ENCODE measurements around the gene HMSD.

Gene HMSD, protein sequence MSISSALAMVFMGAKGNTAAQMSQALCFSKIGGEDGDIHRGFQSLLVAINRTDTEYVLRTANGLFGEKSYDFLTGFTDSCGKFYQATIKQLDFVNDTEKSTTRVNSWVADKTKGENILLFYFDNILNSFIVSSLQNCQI

GRCh38 chr18:63949068-63949737, at the start of gene HMSD:
TSS of gene HMSD (plus strand) at chr18:63949301. CDS start at chr18:63953456, 4,155 bp downstream.
- H3K9ac ChIP-seq (ENCODE audit: low read length in 2 of 2) = peak within 1 kb of the TSS in 1 of 2 donors; percentile 22
- H3K27me3 ChIP-seq (ENCODE audit: control insufficient read depth in 1 of 2, insufficient read depth in 2 of 2, low read length in 2 of 2) = peaks cover 0 to 9% of the 10 kb centered on the region in 2 donors
- peak within 1 kb of the TSS; percentile 59 to 70 for H3K4me3 ChIP-seq (ENCODE audit: low read length in 2 of 2)
- H3K9me3 ChIP-seq (ENCODE audit: control insufficient read depth in 2 of 2, low read length in 2 of 2) = no peaks in the 10 kb centered on the region
- no peaks in the 10 kb centered on the region for H3K36me3 ChIP-seq (ENCODE audit: control insufficient read depth in 2 of 2, insufficient read depth in 2 of 2, low read length in 2 of 2)
- H3K4me1 ChIP-seq (ENCODE audit: control insufficient read depth, insufficient read depth, low read length) = peaks cover 4% of the 10 kb centered on the region
- no peak within 1 kb of the TSS for H3K27ac ChIP-seq (ENCODE audit: low read length)

DNA sequence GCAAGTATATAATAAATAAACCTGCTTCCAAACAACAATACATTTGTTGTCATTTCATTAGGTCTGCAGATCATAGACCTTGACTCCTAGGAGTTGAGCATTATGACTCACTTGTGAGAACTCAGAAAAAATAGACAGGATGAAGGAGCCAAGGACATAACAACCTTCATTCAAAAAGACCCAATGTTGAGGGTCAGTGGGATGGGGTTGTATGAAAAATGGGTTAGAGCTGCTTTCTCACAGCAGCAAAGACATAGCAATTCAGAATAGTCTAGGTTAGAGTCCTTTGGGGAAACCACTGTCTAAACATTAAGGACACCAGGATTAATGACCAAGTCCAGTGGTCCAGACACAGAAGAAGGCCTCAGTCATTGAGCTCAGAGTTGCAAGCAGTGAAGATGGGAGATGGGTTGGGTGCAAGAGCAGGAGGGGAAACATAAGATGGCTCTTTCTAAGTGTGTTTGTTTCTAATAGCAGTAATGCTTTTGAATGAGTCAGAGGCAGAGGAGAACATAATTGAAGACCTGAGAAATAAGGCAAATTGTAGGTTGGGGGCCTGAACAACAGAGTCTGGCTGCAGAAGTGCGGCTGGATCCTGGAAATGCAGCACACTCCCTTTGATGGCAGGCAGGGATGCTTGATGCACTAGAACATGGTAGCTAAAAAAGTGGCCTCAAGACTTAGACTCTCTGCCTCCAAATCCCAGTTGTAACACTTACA, 45.1 kb upstream of the HMSD start:
- Histone ChIP-seq H3K27ac (ENCODE audit: low read length) (no peak overlapping the region), H3K9me3 (ENCODE audit: control insufficient read depth in 2 of 2, low read length in 2 of 2) (no peaks in the 10 kb centered on the region), H3K9ac (ENCODE audit: low read length in 2 of 2) (no peak overlapping the region), H3K36me3 (ENCODE audit: control insufficient read depth in 2 of 2, insufficient read depth in 2 of 2, low read length in 2 of 2) (no peaks in the 10 kb centered on the region), H3K4me1 (ENCODE audit: control insufficient read depth, insufficient read depth, low read length) (no peaks in the 10 kb centered on the region), H3K27me3 (ENCODE audit: control insufficient read depth in 1 of 2, insufficient read depth in 2 of 2, low read length in 2 of 2) (no peaks in the 10 kb centered on the region), H3K4me3 (ENCODE audit: low read length in 2 of 2) (no peak overlapping the region)

DNA sequence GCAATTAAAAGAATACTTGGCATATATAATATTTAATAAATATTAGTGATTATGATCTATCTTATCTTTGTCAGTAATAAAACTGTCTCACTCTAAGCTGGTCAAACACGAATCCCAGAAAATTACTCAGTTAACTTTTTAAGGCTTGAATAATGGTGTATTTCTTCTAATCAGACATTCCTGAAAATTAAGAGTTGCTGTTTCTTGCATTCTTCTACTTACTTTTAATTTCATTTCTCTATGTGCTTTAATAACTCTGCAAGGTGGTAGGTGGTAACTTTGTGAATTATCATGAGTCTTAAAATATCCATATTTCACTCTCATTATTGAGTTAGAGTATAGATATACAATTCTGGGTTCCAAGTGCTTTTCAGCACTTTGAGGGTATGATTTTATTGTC, 44.4 kb upstream of the HMSD start:
- H3K36me3 ChIP-seq (ENCODE audit: control insufficient read depth in 2 of 2, insufficient read depth in 2 of 2, low read length in 2 of 2) = no peaks in the 10 kb centered on the region
- H3K27ac ChIP-seq (ENCODE audit: low read length) = no peak overlapping the region
- no peaks in the 10 kb centered on the region for H3K9me3 ChIP-seq (ENCODE audit: control insufficient read depth in 2 of 2, low read length in 2 of 2)
- H3K9ac ChIP-seq (ENCODE audit: low read length in 2 of 2) = no peak overlapping the region
- H3K27me3 ChIP-seq (ENCODE audit: control insufficient read depth in 1 of 2, insufficient read depth in 2 of 2, low read length in 2 of 2) = no peaks in the 10 kb centered on the region
- no peak overlapping the region for H3K4me3 ChIP-seq (ENCODE audit: low read length in 2 of 2)
- no peaks in the 10 kb centered on the region for H3K4me1 ChIP-seq (ENCODE audit: control insufficient read depth, insufficient read depth, low read length)

DNA sequence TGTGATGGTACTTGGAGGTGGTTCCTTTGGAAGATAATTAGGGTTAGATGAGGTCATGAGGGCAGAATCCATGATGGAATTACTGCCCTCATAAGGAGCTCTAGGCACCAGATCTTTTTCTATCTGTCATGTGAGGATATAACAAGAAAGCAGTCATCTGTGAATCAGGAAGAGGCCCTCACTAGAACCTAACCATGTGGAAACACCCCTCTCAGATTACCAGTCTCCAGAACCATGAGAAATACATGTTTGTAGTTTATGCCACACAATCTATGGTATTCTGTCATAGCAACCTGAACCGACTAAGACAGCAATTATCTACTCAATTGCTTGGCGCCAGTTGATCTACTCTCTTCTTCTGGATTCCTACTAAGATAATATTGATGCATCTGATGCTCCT, 43.7 kb upstream of the HMSD start:
- H3K4me1 ChIP-seq (ENCODE audit: control insufficient read depth, insufficient read depth, low read length) = no peaks in the 10 kb centered on the region
- no peak overlapping the region for H3K27ac ChIP-seq (ENCODE audit: low read length)
- no peak overlapping the region for H3K4me3 ChIP-seq (ENCODE audit: low read length in 2 of 2)
- no peak overlapping the region for H3K9ac ChIP-seq (ENCODE audit: low read length in 2 of 2)
- no peaks in the 10 kb centered on the region for H3K27me3 ChIP-seq (ENCODE audit: control insufficient read depth in 1 of 2, insufficient read depth in 2 of 2, low read length in 2 of 2)
- H3K9me3 ChIP-seq (ENCODE audit: control insufficient read depth in 2 of 2, low read length in 2 of 2) = no peaks in the 10 kb centered on the region
- H3K36me3 ChIP-seq (ENCODE audit: control insufficient read depth in 2 of 2, insufficient read depth in 2 of 2, low read length in 2 of 2) = no peaks in the 10 kb centered on the region

GRCh38 chr18:63906056-63906455, 43.0 kb upstream of the HMSD start:
- Histone ChIP-seq H3K36me3 (ENCODE audit: control insufficient read depth in 2 of 2, insufficient read depth in 2 of 2, low read length in 2 of 2) (no peaks in the 10 kb centered on the region), H3K27me3 (ENCODE audit: control insufficient read depth in 1 of 2, insufficient read depth in 2 of 2, low read length in 2 of 2) (no peaks in the 10 kb centered on the region), H3K27ac (ENCODE audit: low read length) (no peak overlapping the region), H3K9ac (ENCODE audit: low read length in 2 of 2) (no peak overlapping the region), H3K4me3 (ENCODE audit: low read length in 2 of 2) (no peak overlapping the region), H3K9me3 (ENCODE audit: control insufficient read depth in 2 of 2, low read length in 2 of 2) (no peaks in the 10 kb centered on the region), H3K4me1 (ENCODE audit: control insufficient read depth, insufficient read depth, low read length) (no peaks in the 10 kb centered on the region)

DNA sequence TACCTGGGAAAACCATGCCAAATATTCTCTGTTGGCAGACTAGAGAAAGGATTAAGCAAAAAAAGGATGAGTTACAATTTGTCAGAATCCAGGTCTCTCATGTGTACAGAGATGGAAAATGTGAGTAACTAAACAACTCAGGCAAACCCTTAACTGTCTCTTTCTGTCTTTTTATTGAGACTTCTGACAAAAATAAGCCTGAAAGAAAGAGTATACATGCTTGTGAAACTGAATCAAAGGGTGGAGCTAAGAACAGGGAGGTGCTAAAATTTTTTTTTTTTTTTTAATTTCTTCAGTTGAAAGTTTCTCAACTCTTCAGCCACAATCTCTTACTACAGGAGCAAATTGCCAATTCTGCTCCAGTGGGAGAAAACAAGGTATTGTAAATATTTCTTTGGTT, 41.4 kb upstream of the HMSD start, which contains the start of gene SERPINB10:
TSS of gene SERPINB10 (plus strand) at position 295 of the 400 bp plus-strand sequence. CDS start 7,553 bp downstream, outside the sequence.
- Histone ChIP-seq H3K9ac (ENCODE audit: low read length in 2 of 2) (no peak within 1 kb of the TSS), H3K27ac (ENCODE audit: low read length) (no peak within 1 kb of the TSS), H3K4me3 (ENCODE audit: low read length in 2 of 2) (no peak within 1 kb of the TSS), H3K4me1 (ENCODE audit: control insufficient read depth, insufficient read depth, low read length) (no peaks in the 10 kb centered on the region), H3K9me3 (ENCODE audit: control insufficient read depth in 2 of 2, low read length in 2 of 2) (no peaks in the 10 kb centered on the region), H3K36me3 (ENCODE audit: control insufficient read depth in 2 of 2, insufficient read depth in 2 of 2, low read length in 2 of 2) (no peaks in the 10 kb centered on the region), H3K27me3 (ENCODE audit: control insufficient read depth in 1 of 2, insufficient read depth in 2 of 2, low read length in 2 of 2) (no peaks in the 10 kb centered on the region)

DNA sequence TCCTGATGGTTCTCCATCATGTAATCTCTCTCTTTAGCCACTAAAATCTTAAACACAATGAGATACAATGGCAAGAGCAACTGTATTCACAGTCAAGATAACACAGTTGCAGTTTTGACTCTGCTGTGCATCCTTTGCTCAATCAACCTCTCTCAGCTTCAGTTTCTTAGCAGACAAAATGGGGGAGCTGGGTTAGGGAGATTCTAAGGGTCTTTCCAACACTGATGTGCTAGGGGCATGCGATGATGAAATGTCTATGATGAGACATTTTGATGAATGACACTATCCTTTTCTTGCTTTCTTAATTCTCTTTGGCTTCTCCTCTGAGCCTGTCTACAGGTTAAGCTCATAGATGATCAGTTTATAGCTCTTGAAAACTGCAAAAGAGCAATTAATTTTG, 40.2 kb upstream of the HMSD start:
- Histone ChIP-seq H3K4me3 (ENCODE audit: low read length in 2 of 2) (no peak overlapping the region), H3K27ac (ENCODE audit: low read length) (no peak overlapping the region), H3K4me1 (ENCODE audit: control insufficient read depth, insufficient read depth, low read length) (no peaks in the 10 kb centered on the region), H3K9ac (ENCODE audit: low read length in 2 of 2) (no peak overlapping the region), H3K27me3 (ENCODE audit: control insufficient read depth in 1 of 2, insufficient read depth in 2 of 2, low read length in 2 of 2) (no peaks in the 10 kb centered on the region), H3K36me3 (ENCODE audit: control insufficient read depth in 2 of 2, insufficient read depth in 2 of 2, low read length in 2 of 2) (no peaks in the 10 kb centered on the region), H3K9me3 (ENCODE audit: control insufficient read depth in 2 of 2, low read length in 2 of 2) (no peaks in the 10 kb centered on the region)

GRCh38 chr18:63909870-63910269, 39.2 kb upstream of the HMSD start:
- H3K9me3 ChIP-seq (ENCODE audit: control insufficient read depth in 2 of 2, low read length in 2 of 2) = no peaks in the 10 kb centered on the region
- H3K4me1 ChIP-seq (ENCODE audit: control insufficient read depth, insufficient read depth, low read length) = no peaks in the 10 kb centered on the region
- no peak overlapping the region for H3K27ac ChIP-seq (ENCODE audit: low read length)
- H3K36me3 ChIP-seq (ENCODE audit: control insufficient read depth in 2 of 2, insufficient read depth in 2 of 2, low read length in 2 of 2) = no peaks in the 10 kb centered on the region
- H3K27me3 ChIP-seq (ENCODE audit: control insufficient read depth in 1 of 2, insufficient read depth in 2 of 2, low read length in 2 of 2) = peaks cover 0 to 3% of the 10 kb centered on the region in 2 donors
- no peak overlapping the region for H3K4me3 ChIP-seq (ENCODE audit: low read length in 2 of 2)
- no peak overlapping the region for H3K9ac ChIP-seq (ENCODE audit: low read length in 2 of 2)

GRCh38 chr18:63917817-63918216, 31.3 kb upstream of the HMSD start:
- no peak overlapping the region for H3K9ac ChIP-seq (ENCODE audit: low read length in 2 of 2)
- peaks cover 0 to 3% of the 10 kb centered on the region in 2 donors for H3K27me3 ChIP-seq (ENCODE audit: control insufficient read depth in 1 of 2, insufficient read depth in 2 of 2, low read length in 2 of 2)
- no peak overlapping the region for H3K27ac ChIP-seq (ENCODE audit: low read length)
- no peaks in the 10 kb centered on the region for H3K4me1 ChIP-seq (ENCODE audit: control insufficient read depth, insufficient read depth, low read length)
- no peak overlapping the region for H3K4me3 ChIP-seq (ENCODE audit: low read length in 2 of 2)
- no peaks in the 10 kb centered on the region for H3K36me3 ChIP-seq (ENCODE audit: control insufficient read depth in 2 of 2, insufficient read depth in 2 of 2, low read length in 2 of 2)
- no peaks in the 10 kb centered on the region for H3K9me3 ChIP-seq (ENCODE audit: control insufficient read depth in 2 of 2, low read length in 2 of 2)

DNA sequence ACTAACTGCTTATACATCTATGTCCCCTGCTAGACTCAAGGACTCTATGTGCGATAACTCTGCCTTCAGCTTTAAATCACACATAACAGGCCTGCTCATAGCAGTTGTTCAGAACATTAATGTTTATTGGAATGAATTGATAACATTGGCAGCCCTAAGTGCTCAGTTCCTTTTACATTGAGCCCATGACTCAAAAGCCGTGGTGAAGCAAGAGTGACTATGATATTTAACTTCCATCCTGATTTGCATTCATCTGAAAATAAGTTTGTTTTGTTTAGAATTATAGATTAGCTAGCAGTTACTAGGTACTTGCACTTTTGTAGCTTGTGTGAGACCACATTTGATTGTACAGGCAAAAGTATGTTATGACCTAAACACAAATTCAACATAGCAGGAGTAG, 27.1 kb upstream of the HMSD start:
- Histone ChIP-seq H3K27ac (ENCODE audit: low read length) (no peak overlapping the region), H3K36me3 (ENCODE audit: control insufficient read depth in 2 of 2, insufficient read depth in 2 of 2, low read length in 2 of 2) (no peaks in the 10 kb centered on the region), H3K9me3 (ENCODE audit: control insufficient read depth in 2 of 2, low read length in 2 of 2) (no peaks in the 10 kb centered on the region), H3K4me3 (ENCODE audit: low read length in 2 of 2) (no peak overlapping the region), H3K9ac (ENCODE audit: low read length in 2 of 2) (no peak overlapping the region), H3K4me1 (ENCODE audit: control insufficient read depth, insufficient read depth, low read length) (no peaks in the 10 kb centered on the region), H3K27me3 (ENCODE audit: control insufficient read depth in 1 of 2, insufficient read depth in 2 of 2, low read length in 2 of 2) (no peaks in the 10 kb centered on the region)

GRCh38 chr18:63924551-63924950, 24.6 kb upstream of the HMSD start:
- Histone ChIP-seq H3K4me3 (ENCODE audit: low read length in 2 of 2) (no peak overlapping the region), H3K9ac (ENCODE audit: low read length in 2 of 2) (no peak overlapping the region), H3K27me3 (ENCODE audit: control insufficient read depth in 1 of 2, insufficient read depth in 2 of 2, low read length in 2 of 2) (no peaks in the 10 kb centered on the region), H3K36me3 (ENCODE audit: control insufficient read depth in 2 of 2, insufficient read depth in 2 of 2, low read length in 2 of 2) (no peaks in the 10 kb centered on the region), H3K9me3 (ENCODE audit: control insufficient read depth in 2 of 2, low read length in 2 of 2) (no peaks in the 10 kb centered on the region), H3K4me1 (ENCODE audit: control insufficient read depth, insufficient read depth, low read length) (no peaks in the 10 kb centered on the region), H3K27ac (ENCODE audit: low read length) (no peak overlapping the region)
